ENCODE results near the gene RRAS.
"Not testable (repeated sequence)": the region's sequence is repeated elsewhere in the genome, so short reads cannot be mapped to it uniquely, and the experiment has no call there.

RRAS gene

GRCh38 chr19:49631014-49631588, 8.8 kb downstream of the RRAS start:
- no peak for DNase-seq (ENCODE audit: low read depth in 2 of 2)

DNA sequence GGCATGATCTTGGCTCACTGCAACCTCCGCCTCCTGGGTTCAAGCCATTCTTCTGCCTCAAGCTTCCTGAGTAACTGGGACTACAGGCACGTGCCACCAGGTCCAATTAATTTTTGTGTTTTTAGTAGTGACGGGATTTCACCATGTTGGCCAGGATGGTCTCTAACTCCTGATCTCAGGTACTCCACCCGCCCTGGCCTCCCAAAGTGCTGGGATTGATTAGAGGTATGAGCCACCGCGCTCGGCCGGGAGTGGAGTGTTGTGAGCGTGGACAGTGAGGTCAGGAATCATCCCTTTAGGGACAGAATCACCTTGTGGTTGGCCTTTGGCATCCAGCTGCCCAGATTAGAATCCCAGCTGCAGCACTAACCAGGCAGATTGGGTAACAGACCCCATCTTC, 10.3 kb downstream of the RRAS start:
- DNase-seq (ENCODE audit: low read depth in 2 of 2), result no peak

GRCh38 chr19:49626226-49626625, 13.7 kb downstream of the RRAS start:
- no peak for DNase-seq (ENCODE audit: low read depth in 2 of 2)

- no peak for DNase-seq (ENCODE audit: low read depth in 2 of 2)
These were observed 14.7 kb downstream of the RRAS start for GRCh38 chr19:49624967-49625910.

GRCh38 chr19:49617860-49618259, 22.1 kb downstream of the RRAS start:
- not testable (repeated sequence) for DNase-seq (ENCODE audit: low read depth in 2 of 2)

- no peak for DNase-seq (ENCODE audit: low read depth in 2 of 2)
These were observed 23.0 kb downstream of the RRAS start for GRCh38 chr19:49616945-49617344.

- DNase-seq (ENCODE audit: low read depth in 2 of 2), result no peak
These were observed 23.4 kb downstream of the RRAS start for GRCh38 chr19:49616532-49616931.

DNA sequence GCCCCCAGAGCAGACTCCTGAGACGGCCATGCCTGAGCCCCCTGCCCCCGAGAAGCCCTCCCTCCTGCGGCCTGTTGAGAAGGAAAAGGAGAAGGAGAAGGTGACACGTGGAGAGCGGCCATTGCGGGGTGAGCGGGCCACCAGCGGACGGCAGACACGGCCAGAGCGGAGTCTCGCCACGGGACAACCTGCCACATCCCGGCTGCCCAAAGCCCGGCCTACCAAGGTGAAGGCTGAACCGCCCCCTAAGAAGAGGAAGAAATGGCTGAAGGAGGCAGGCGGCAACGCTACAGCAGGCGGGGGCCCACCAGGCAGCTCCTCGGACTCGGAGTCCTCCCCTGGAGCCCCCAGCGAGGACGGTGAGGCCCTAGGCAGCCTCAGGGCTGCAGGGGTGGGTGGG, 24.1 kb downstream of the RRAS start:
- no peak for DNase-seq (ENCODE audit: low read depth in 2 of 2)

DNA sequence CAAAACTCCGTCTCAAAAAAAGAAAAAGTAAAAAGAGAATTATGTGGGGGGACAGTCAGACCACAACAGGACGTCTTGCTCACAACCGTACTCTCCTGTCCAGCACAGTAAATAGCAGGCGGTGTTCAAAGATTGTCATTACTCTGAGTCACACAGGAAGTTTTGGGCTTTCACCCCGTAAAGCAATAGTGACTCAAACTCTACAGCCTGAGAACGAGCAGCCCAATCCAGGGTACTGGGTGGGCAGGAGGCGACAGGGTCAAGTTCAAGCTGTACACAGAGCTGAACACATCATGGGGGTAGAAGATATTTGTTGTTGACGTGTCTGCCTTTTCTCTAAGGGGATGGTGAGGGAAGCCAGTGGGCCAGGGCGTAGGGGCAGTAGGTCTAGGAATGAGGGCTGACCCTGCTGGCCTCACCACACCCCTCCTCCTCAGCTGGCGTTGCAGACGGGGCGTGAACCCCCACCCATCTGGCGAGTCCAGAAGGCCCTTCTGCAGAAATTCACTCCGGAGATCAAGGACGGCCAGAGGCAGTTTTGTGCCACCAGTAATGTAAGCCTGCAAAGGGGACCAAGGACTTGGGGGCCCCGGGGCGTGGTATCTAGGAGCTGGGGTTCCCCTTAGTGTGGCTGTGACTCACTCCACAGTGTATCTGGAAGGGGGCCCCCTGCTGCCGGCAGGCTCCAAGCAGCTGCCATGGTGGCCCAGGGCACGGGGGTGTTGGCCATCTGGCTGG, 25.7 kb downstream of the RRAS start:
- DNase-seq (ENCODE audit: low read depth in 2 of 2), result no peak

DNA sequence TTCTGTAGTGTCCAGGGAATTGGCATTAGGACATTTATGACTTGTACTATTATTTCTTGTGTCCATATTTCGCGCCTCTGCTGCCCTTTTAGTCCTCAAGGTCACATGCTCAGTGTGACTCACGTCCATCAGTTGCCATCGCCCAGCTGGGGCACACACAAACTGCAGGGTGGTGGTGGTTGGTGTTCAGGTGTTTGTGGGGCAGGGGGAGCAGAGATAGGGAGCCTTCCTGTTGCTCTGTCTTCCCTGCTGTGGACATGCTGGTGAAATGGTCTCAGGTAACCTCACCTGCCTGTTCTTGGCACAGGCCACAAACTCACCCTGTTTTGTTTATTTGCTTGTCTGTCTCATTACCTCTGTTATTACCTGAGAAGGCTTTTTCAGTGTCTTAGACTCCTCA, 26.6 kb downstream of the RRAS start:
- no peak for DNase-seq (ENCODE audit: low read depth in 2 of 2)

DNA sequence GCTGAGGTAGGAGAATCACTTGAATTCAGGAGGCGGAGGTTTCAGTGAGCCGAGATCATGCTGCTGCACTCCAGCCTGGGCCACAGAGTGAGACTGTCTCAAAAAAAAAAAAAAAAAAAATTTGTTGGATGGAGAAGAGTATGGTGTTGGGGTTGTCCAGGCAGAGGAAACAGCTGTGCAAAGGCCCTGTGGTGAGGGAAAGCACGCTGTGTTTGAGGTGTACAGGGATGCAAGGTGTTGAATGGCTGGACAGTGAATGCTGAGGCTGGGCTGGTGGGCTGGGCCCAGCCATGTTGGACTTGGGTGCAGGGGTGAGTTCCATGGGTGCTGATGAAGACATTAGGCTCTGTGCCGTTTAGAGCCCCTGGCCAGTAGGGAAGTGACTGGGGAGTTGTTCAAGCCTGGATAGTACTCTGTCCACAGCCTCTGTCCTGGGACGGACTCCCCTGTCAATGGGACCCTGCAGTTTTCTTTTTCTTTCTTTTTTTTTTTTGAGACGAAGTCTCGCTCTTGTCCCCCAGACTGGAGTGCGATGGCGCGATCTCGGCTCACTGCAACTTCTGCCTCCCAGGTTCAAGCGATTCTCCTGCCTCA, 30.3 kb downstream of the RRAS start:
- no peak for DNase-seq (ENCODE audit: low read depth in 2 of 2)

GRCh38 chr19:49605605-49606004, 34.3 kb downstream of the RRAS start:
- DNase-seq (ENCODE audit: low read depth in 2 of 2), result no peak

DNA sequence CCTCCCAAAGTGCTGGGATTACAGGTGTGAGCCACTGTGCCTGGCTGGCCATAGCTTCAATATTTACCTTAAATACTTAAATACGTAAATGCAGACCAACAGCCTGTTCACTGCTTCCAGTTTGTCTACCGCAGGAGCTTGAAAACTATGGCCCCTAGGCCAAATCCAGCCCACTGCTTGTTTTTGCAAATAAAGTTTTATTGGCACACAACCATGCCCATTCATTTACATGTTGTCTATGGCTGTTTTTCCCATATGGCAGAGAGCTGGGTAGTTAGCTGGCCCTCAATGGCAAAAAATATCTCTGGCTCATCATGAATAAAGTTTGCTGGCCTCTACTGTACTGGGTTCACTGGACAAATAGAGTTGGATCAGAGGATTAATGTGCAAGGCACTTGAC, 37.1 kb downstream of the RRAS start:
- no peak for DNase-seq (ENCODE audit: low read depth in 2 of 2)

GRCh38 chr19:49601482-49602038, 38.4 kb downstream of the RRAS start:
- no peak for DNase-seq (ENCODE audit: low read depth in 2 of 2)

DNA sequence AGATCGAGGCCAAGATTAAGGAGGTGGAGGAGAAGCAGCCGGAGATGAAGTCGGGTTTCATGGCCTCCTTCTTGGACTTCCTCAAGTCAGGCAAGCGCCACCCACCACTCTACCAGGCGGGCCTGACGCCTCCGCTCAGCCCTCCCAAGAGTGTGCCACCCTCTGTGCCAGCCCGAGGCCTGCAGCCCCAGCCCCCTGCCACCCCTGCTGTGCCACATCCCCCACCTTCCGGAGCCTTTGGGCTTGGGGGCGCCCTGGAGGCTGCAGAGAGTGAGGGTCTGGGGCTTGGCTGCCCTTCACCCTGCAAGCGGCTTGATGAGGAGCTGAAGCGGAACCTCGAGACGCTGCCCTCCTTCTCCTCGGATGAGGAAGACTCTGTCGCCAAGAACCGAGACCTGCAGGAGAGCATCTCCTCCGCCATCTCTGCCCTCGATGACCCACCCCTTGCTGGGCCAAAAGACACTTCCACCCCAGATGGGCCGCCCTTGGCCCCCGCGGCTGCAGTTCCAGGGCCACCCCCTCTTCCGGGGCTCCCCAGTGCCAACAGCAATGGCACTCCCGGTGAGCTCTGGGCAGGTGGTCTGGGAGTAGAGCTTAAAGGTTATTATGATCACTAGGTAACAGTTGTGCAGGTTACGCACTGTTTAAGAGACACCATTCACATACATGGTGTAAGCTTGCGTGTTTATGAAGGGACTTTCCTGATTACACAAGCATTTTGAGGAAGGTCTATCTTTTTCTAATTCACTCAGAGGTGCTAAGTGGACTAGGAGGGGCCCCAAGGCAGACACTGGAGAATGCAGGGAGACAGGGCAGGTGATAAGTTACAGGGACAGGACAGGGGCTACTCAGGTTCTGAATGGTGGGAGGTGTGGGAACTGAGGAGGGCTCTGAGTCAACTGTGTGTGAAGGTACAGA, 40.3 kb downstream of the RRAS start:
- no peak for DNase-seq (ENCODE audit: low read depth in 2 of 2)

DNA sequence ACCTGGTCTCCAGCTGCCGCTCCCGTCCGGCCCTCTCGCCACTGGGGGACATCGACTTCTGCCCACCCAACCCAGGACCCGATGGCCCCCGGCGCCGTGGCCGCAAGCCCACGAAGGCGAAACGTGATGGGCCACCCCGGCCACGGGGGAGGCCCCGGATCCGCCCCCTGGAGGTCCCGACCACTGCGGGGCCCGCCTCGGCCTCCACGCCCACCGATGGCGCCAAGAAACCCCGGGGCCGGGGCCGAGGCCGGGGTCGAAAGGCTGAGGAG, 42.3 kb downstream of the RRAS start:
- no peak for DNase-seq (ENCODE audit: low read depth in 2 of 2)

DNA sequence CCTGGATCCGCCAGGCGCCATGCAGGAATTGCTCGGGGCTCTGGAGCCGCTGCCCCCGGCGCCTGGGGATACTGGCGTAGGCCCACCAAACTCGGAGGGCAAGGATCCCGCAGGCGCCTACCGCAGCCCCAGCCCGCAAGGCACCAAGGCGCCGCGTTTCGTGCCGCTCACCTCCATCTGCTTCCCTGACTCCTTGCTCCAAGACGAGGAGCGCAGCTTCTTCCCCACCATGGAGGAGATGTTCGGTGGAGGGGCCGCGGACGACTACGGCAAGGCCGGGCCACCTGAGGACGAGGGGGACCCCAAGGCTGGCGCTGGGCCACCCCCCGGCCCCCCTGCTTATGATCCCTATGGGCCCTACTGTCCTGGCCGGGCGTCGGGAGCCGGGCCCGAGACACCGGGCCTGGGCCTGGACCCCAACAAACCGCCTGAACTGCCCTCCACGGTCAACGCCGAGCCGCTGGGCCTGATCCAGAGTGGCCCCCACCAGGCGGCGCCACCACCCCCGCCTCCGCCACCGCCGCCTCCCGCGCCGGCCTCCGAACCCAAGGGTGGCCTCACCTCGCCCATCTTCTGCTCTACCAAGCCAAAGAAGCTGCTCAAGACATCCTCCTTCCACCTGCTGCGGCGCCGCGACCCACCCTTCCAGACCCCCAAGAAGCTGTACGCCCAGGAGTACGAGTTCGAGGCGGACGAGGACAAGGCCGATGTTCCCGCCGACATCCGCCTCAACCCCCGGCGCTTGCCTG, 42.8 kb downstream of the RRAS start:
- DNase-seq (ENCODE audit: low read depth in 2 of 2), result no peak

DNA sequence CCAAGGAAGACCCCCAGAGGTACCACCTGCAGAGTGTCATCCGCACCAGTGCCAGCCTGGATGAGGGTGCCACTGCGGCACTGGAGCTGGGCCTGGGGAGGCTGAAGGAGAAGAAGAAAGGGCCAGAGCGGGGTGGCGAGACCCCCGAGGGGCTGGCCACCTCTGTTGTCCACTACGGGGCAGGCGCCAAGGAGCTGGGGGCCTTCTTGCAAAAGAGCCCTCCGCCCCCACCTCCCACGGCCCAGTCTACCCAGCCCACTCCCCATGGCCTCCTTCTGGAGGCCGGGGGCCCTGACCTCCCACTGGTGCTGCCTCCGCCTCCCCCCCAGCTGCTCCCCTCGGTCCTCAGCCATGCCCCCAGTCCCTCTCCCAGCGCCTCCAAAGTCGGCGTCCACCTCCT, 43.5 kb downstream of the RRAS start:
- DNase-seq (ENCODE audit: low read depth in 2 of 2), result no peak

- DNase-seq (ENCODE audit: low read depth in 2 of 2), result no peak
These were observed 44.0 kb downstream of the RRAS start for GRCh38 chr19:49595819-49596404.
